Osteoblast (primary cell): Measurements from ENCODE around the gene CHRND. TPM values are rescaled to one million over a fixed set of nuclear protein-coding genes. Genes with fewer than 3 reads are reported as not detected.

Experiments
- DNase-seq: peaks from one replicate; pipeline ENCODE4 v3.0.0; 2011; ENCODE audit warnings: low spot score, mixed read lengths; ENCODE audit not compliant: insufficient read length; ENCODE audit errors: missing footprints
- H2AFZ ChIP-seq: 2 replicates; pipeline ENCODE4 v1.6.0; 2011; ENCODE audit warnings: mild to moderate bottlenecking, low read length
- H3K27ac ChIP-seq: 2 replicates; pipeline ENCODE4 v1.5.1; 2011; ENCODE audit warnings: mild to moderate bottlenecking, low read depth, low read length, moderate library complexity
- H3K27me3 ChIP-seq: 2 replicates; pipeline ENCODE4 v1.6.0; 2012; ENCODE audit warnings: mild to moderate bottlenecking, control low read depth, inconsistent platforms, low read length, moderate library complexity; ENCODE audit not compliant: insufficient read depth
- H3K36me3 ChIP-seq: 2 replicates; pipeline ENCODE4 v1.5.1; 2011; ENCODE audit warnings: mild to moderate bottlenecking, low read length, control low read depth, moderate library complexity; ENCODE audit not compliant: insufficient read depth
- H3K4me1 ChIP-seq: 2 replicates; pipeline ENCODE4 v1.5.1; 2011; ENCODE audit warnings: mild to moderate bottlenecking, low read length, control low read depth, moderate library complexity; ENCODE audit not compliant: insufficient read depth
- H3K4me2 ChIP-seq: 2 replicates; pipeline ENCODE4 v1.6.0; 2011; ENCODE audit warnings: mild to moderate bottlenecking, low read length; ENCODE audit not compliant: insufficient read depth
- H3K4me3 ChIP-seq: fragments of 200-600 bp; sonication (generic); 3 replicates; pipeline ENCODE4 v1.5.1; 2012; ENCODE audit warnings: mild to moderate bottlenecking, low read length, inconsistent platforms; ENCODE audit not compliant: insufficient read depth
- H3K79me2 ChIP-seq: 2 replicates; pipeline ENCODE4 v1.6.0; 2012; ENCODE audit warnings: mild to moderate bottlenecking, low read length, control low read depth, inconsistent platforms; ENCODE audit not compliant: insufficient read depth
- H3K9me3 ChIP-seq: 2 replicates; pipeline ENCODE4 v1.5.1; 2011; ENCODE audit warnings: low read depth, low read length, control low read depth
- H4K20me1 ChIP-seq: 2 replicates; pipeline ENCODE4 v1.6.0; 2012; ENCODE audit warnings: mild to moderate bottlenecking, low read length, control low read depth; ENCODE audit not compliant: insufficient read depth
- total RNA-seq: library from RNA; depleted of rRNA; stranded (reverse); fragments of >200 nt; gene quantifications from 2 replicates; pipeline ENCODE4 v1.2.3, GENCODE V29; 2012
- TF ChIP-seq, protein P1 (sequence below): IDR thresholded peaks from 2 replicates; pipeline ENCODE4 v1.5.1; 2011; ENCODE audit warnings: mild to moderate bottlenecking, low read depth, low read length, moderate library complexity; ENCODE audit errors: extremely low read depth

Gene CHRND
- total RNA-seq, 1 donor: not detected

DNA sequence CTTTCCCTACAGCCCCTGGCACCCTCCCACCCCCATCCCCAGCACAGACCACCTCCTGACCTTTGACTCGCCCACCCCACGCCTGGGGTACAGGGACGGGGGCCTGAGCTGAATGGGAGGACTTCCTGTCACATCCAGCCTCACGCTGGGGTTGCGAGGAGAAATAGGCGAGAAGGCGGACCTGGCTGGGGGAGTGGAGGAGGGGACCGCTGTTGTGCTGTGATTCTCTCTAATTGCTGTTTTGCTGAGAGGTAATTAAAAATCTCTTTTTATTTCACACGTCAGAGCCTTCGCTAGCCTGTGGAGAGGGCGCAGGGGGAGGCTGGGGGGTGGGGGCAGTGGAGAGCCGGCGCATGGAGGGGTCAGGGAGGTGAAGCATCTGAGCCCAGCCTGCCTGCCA lies 28.6 kb upstream of the CHRND start:
- Histone ChIP-seq H3K36me3 (no peaks in the 10 kb centered on the region), H4K20me1 (no peaks in the 10 kb centered on the region), H3K9me3 (no peaks in the 10 kb centered on the region), H3K27ac (no peak overlapping the region), H3K4me2 (no peak overlapping the region), H3K27me3 (peaks cover 1% of the 10 kb centered on the region), H3K4me3 (no peak overlapping the region), H3K4me1 (no peaks in the 10 kb centered on the region), H2AFZ (no peak overlapping the region), H3K79me2 (no peaks in the 10 kb centered on the region)
- TF ChIP-seq, protein P1, sequence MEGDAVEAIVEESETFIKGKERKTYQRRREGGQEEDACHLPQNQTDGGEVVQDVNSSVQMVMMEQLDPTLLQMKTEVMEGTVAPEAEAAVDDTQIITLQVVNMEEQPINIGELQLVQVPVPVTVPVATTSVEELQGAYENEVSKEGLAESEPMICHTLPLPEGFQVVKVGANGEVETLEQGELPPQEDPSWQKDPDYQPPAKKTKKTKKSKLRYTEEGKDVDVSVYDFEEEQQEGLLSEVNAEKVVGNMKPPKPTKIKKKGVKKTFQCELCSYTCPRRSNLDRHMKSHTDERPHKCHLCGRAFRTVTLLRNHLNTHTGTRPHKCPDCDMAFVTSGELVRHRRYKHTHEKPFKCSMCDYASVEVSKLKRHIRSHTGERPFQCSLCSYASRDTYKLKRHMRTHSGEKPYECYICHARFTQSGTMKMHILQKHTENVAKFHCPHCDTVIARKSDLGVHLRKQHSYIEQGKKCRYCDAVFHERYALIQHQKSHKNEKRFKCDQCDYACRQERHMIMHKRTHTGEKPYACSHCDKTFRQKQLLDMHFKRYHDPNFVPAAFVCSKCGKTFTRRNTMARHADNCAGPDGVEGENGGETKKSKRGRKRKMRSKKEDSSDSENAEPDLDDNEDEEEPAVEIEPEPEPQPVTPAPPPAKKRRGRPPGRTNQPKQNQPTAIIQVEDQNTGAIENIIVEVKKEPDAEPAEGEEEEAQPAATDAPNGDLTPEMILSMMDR: no peak
- no peak for DNase-seq

DNA sequence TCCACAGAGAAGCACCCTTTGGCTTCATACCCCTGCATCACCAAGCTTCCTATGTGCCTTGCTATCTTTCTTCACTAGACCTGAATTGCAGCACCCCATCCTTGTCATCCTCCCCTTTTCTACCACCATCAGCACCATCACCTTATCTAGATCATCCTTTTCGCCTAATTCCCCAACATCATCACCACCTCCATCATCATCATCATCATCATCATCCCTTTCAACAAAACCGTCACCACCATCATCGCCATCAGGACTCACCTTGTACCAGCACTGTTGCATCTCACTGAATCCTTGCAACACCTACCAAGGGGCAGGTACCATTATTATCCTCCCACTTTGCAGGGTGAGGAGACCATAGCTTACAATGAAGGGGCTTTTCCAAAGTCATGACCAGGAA lies 27.5 kb upstream of the CHRND start:
- H4K20me1 ChIP-seq: no peaks in the 10 kb centered on the region
- TF ChIP-seq, protein P1: no peak

GRCh38 chr2:232501331-232501771 lies 24.6 kb upstream of the CHRND start:
- DNase-seq: no peak
- no peak overlapping the region for H3K4me3 ChIP-seq
- no peaks in the 10 kb centered on the region for H3K4me1 ChIP-seq
- H3K9me3 ChIP-seq: no peaks in the 10 kb centered on the region
- H4K20me1 ChIP-seq: no peaks in the 10 kb centered on the region
- no peak overlapping the region for H2AFZ ChIP-seq
- no peak overlapping the region for H3K4me2 ChIP-seq
- H3K27ac ChIP-seq: no peak overlapping the region
- no peaks in the 10 kb centered on the region for H3K79me2 ChIP-seq
- TF ChIP-seq, protein P1: no peak
- peaks cover 32% of the 10 kb centered on the region for H3K27me3 ChIP-seq
- no peaks in the 10 kb centered on the region for H3K36me3 ChIP-seq

More for the DNA sequence above, 27.5 kb upstream of the CHRND start:
- H3K4me1 ChIP-seq: no peaks in the 10 kb centered on the region
- no peaks in the 10 kb centered on the region for H3K79me2 ChIP-seq
- H3K36me3 ChIP-seq: no peaks in the 10 kb centered on the region
- H3K27ac ChIP-seq: no peak overlapping the region
- no peaks in the 10 kb centered on the region for H3K9me3 ChIP-seq
- no peak overlapping the region for H2AFZ ChIP-seq
- no peak for DNase-seq
- no peak overlapping the region for H3K4me3 ChIP-seq
- no peak overlapping the region for H3K4me2 ChIP-seq
- H3K27me3 ChIP-seq: peaks cover 11% of the 10 kb centered on the region

- H3K27ac ChIP-seq: no peak overlapping the region
- H3K4me1 ChIP-seq: no peaks in the 10 kb centered on the region
- TF ChIP-seq, protein P1: no peak
- no peaks in the 10 kb centered on the region for H4K20me1 ChIP-seq
- no peaks in the 10 kb centered on the region for H3K9me3 ChIP-seq
- H3K4me3 ChIP-seq: no peak overlapping the region
- H3K4me2 ChIP-seq: no peak overlapping the region
- no peak overlapping the region for H2AFZ ChIP-seq
- no peaks in the 10 kb centered on the region for H3K36me3 ChIP-seq
- DNase-seq: no peak
- H3K27me3 ChIP-seq: peaks cover 32% of the 10 kb centered on the region
- H3K79me2 ChIP-seq: no peaks in the 10 kb centered on the region
Observed at GRCh38 chr2:232501794-232502390, 24.1 kb upstream of the CHRND start.
